Islet precursor cell (in vitro differentiated cells): Measurements from ENCODE around the gene KLK12.
A peak's percentile ranks its signal among the peaks of the same experiment; 100 is the strongest.
"Not testable (repeated sequence)": the region's sequence is repeated elsewhere in the genome, so short reads cannot be mapped to it uniquely, and the experiment has no call there.

Experiments
- DNase-seq: peaks from one replicate; pipeline ENCODE4 v3.0.0-alpha.2; 2018

Gene KLK12

DNA sequence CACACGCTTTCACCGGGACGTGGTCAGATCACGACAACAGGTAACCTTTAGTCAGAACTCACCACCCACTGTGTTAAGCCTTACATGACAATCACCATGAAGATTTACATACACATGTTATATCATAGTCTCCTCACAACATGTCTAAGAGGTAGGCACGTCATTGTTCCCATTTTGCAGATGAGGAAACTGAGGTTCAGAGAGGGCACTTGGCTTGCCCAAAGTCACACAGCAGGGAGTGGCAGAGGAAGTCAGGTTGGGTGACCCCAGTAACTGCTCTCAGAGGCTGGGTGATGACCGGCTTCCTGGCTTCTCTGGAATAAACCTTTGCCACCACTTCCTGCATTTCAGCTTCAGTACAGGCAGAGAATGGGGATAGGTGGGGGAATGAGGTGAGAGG lies 20.6 kb downstream of the KLK12 start:
- DNase-seq = no peak

DNA sequence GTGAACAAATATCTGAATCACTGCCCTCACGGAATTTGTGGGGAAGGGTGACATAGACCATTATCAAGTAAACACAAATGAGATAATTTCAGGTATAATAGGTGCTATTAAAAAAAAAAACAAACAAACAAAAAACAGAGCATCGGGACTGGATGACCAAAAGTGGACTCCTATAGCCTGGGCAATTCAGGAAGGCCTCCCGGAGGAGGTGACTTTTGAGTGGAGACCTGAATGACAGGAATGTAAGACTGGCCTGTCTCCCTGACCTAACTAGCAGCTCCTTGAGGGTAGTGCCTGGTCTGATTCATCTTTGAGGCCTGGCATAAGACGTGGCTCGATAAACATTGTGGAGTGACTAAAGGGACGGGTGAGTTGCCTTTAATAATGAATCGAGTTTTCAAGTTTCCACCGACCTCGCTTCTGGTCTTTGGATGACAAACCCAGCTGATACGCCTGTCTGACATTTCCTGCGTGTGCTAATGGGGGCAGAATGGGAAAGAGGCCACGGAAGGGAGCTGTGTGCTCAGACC lies 22.1 kb downstream of the KLK12 start:
- no peak for DNase-seq

DNA sequence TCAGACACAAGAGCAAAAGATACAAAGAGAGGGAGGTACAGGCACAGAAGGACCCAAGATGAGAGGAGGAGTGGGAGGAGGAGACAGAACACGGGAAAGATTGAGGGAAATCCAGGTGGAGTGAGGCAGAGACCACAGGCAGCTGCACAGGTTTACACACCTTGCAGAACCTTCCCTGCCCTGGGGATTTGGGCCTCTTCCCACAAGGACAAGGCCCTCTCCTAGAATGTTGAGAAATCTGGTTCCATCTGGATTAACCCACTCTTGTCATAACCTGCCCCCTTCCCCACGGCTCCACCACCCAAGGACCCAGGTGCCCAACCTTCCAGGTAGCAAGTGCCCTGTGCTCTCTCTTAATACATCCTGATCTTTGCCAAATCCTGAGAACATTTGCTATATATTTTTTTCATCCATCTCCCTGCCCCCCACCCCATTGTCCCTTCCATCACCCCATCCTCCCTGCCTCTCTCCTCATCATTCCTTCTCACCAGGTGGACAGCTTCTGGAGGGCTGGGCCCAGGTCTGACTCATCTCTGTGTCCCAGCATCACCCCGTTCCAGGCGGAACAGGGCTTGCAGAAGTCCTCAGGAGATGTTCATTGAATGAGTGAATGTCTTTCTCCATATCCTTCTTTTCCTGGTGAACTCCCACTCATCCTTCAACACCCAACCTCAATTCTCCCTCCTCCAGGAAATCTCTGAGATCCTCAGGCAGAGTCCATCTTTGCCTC lies 24.6 kb downstream of the KLK12 start:
- DNase-seq = no peak

- no peak for DNase-seq
These were observed 25.5 kb downstream of the KLK12 start for GRCh38 chr19:51009061-51009891.

- DNase-seq = no peak
These were observed 27.3 kb downstream of the KLK12 start for GRCh38 chr19:51007488-51007887.

GRCh38 chr19:51006406-51006805 lies 28.4 kb downstream of the KLK12 start:
- no peak for DNase-seq

DNA sequence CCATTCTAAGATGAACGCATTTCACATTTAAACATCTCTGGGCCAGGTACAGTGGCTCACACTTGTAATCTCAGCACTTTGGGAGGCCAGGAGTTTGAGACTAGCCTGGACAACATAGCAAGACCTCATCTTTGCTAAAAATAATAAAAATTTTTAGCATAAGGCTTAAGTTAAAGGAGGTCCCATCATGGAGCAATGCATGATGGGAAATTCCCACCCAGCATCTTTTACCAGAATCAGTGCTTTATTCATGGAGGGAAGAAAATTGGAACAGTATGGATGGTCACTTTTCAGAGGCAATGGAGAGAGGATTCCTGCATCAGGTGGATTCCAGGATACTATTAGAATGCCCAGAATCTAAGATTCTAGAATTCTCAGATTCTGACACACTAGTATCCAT lies 29.6 kb downstream of the KLK12 start:
- no peak for DNase-seq

GRCh38 chr19:51003316-51003715 lies 31.5 kb downstream of the KLK12 start:
- DNase-seq = no peak

GRCh38 chr19:51002542-51003311 lies 32.1 kb downstream of the KLK12 start:
- DNase-seq = peak; percentile 96

DNA sequence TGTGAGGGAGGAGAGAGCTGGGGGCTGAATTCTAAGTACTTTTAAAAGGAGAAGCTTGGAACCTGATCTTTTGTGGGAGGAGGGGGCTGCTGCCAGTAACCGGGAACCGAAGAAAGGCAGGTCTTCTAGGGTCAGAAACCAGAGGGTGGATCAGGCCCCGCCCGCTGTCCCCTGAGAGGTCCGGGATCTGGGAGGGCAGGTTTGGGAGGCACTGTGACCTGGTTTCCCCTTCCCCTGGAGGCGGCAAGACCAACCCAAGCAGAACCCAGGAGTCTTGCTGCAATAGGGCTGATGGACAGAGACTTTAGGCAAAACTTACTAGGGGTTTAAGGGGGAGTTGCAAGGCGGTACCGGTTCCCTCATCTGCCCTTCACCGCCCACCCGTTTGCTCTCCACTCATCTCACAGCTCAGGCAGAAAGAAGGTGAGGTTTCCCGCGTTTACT lies 32.7 kb downstream of the KLK12 start:
- DNase-seq = peak; percentile 69

DNA sequence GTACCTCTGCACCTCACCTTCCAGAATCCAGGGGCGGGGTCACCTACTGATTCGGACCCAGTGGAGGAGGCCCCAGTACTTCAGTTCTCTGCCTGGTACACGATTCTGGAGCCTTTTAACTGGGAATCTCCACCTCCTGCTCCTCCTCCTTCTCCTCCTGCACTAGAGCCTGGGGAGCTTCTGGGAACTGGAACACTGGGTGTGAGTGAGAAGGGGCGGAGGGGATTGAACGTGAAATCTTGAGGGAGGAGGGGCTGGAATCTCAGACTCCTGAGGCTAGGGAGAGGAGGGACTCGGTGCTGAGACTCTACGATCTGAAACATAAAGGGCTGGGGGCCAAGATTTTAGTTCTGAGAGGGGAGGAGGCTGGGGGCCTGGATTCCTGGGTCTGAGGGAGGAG lies 33.3 kb downstream of the KLK12 start, which contains the start of gene KLK8:
KLK8 (minus strand) TSS at position 90 of the 400 bp plus-strand sequence. CDS start 437 bp downstream, outside the sequence.
- peak; percentile 85 for DNase-seq

DNA sequence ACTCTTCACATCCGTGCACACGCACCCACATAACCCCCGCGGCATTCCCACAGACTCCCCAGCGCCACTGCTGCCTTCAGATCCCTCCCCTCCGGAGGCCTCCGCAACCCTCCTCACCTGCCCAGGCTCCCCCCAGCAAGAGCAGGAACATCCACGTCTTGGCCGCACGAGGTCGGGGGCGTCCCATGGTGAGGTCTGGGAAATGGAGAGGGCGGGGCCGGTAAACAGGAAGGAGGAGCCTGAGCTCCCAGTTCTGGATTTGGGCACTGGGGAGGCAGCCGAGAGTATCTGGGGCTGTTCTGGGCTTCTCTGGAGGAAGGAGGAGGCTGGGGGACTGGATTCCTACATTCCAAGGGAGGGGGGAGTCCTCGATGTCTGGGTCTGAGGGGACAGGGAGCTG lies 33.8 kb downstream of the KLK12 start:
- DNase-seq = peak; percentile 83

DNA sequence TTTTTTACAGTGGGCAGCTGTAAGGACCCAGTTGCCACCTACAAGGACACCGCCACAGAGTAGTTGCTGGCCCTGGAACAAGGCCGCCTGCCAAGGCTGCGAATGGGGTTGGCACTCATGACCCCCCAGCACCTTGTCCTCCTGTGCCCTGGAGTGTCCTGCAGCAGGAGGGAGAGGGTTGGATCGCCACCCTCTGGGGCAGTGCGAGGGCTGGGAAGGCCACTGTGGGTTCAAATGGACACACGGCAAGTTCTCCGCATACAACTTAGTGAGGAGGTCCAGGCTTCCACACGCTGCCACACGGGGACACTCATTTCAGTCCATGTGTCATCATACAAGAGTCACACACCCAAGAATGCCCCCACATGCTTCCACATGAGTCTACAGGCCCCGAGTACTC lies 34.4 kb downstream of the KLK12 start:
- DNase-seq = no peak

DNA sequence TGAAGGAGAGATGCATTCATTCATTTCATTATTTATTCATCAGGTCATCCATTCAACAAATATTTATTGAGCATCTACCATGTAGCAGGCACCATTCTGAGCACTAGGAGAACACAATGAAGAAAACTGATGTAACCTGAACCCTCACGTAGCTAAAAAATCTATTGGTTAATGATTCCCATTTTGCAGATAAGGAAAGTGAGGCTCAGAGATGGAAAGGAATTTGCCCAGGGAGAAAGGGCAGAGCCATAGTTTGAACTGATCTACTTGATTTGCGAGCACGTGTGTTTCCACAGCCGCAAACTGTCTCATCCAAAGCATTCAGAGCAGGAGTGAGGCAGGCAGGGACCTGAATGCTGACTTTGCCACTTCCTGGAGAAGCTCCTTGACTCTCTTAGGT lies 36.1 kb downstream of the KLK12 start:
- DNase-seq = no peak

DNA sequence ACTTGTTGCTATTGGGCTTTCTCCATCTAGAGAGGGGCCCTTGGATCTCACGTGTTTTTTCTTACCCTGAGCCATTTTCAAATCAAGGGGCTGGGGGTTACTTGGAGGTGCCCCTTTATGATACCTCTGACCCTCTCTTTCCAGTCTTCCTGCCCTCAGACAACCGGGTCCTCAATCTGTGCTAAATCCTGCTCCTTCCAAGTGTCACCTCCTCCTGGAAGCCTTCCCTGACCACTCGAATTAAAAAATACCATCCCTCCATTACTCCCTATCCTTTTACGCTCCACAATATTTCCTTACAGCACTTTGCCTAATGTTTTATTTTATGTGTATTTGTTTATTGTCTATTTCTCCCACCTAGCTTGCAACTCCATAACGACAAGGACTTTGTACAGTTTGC lies 36.7 kb downstream of the KLK12 start:
- DNase-seq = no peak

DNA sequence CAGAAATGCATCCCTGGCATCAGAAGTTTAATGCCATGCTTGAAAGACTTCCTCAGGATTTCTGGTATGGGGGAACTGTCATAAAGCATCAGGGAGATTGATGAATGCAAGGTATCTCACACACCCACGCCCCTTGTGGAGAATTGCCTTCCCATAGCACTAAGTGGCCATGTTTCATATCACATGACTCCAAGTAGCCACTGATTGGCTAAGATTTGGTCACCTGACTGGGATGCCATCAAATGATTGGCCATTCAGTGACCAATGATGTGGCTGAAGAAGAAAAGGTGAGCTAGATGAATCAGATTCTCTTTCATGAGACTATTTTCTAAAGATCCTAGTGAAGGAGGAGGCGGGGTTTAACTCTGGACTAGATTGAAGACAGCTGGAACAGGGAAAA lies 40.7 kb downstream of the KLK12 start:
- DNase-seq = no peak

DNA sequence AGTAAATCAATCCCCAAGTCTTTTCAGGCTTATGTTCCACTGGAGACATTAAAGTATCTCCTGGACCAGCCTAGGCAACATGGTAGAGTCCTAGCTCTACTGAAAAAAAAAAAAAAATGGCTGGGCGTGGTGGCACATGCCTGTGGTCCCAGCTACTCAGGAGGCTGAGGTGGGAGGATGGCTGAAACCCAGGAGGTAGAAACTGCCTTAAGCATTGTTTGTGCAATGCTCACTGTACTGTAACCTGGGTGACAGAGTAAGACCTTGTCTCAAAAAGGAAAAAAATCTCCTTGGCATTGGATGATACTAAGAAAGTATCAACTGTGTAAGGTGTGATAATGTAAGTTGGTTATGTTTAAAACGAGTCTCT lies 42.2 kb downstream of the KLK12 start:
- no peak for DNase-seq

- not testable (repeated sequence) for DNase-seq
These were observed 50.4 kb downstream of the KLK12 start for GRCh38 chr19:50984416-50984815.

DNA sequence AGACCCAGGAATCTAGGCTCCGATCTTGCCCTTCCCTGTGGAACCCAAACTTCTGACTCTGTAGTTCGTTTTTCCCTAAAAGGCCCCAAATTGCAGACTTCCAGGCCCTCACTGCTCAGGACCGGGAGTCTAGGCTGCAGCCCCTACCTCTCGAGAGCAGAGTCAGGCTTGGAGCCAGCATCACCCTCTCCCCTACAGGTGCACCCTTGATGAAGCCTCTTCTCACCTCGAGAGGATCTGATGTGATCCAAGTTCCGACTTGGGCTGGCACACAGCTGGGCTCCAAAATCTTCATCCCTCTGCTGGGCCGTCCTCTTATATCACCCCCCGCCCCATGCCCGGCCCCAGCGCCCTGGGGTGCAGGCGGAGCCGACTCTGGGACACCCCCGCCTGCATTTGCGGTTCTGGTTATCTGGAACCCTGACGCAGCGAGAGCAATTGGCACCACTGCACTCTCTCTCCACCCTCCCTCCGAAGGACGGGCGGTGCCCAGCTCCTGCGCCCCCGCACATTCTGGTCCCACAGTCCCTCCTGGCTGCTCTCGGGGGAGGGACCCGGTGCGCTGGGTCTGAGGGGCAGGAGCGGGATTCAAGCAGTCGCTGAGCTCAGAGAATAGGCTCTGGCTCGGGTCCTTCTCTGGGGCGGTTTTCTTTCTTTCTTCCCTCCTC lies 51.0 kb downstream of the KLK12 start, which contains the start of gene KLK7:
KLK7 (minus strand) TSS at position 293 of the 668 bp plus-strand sequence. CDS start 1,518 bp downstream, outside the sequence.
- no peak for DNase-seq

GRCh38 chr19:50982186-50982585 lies 52.6 kb downstream of the KLK12 start:
- no peak for DNase-seq

DNA sequence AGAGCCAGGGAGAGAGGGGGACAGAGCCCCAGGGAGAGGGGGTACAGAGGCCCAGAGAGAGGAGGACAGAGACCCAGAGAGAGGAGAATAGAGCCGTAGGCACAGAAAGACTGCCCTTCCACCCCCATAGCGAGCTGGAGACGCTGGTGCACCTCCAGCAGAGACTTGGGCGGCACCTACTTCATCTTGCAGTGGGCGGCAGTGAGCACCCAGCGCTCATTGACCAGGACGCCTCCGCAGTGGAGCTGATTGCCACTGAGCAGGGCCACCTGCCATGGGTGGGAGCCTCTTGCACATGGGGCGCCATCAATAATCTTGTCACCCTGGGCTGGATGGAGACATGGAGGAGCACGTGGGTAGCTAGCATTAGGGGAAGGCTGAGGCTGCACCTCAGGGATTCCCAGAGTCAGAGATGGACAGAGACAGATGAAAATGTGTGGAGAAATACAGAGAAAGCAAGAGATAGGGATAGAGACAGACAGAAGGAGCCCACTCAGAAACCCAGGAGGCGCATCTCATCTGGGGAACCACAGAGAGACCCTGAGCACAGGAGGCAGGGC lies 53.1 kb downstream of the KLK12 start:
- DNase-seq = no peak

GRCh38 chr19:50980208-50980607 lies 54.6 kb downstream of the KLK12 start:
- DNase-seq = no peak
